H9 (cell line): ENCODE measurements around the gene BRD7. TPM values are rescaled to one million over a fixed set of nuclear protein-coding genes. Genes with fewer than 3 reads are reported as not detected.

Experiments
- DNase-seq: peaks from one replicate; pipeline ENCODE4 v3.0.0-alpha.2; 2017
- H2AFZ ChIP-seq: one replicate; pipeline ENCODE4 v1.6.1; 2013; ENCODE audit warnings: mild to moderate bottlenecking, low read length, control low read depth, moderate library complexity
- H2AK5ac ChIP-seq: 2 replicates; pipeline ENCODE4 v1.6.1; 2013; ENCODE audit warnings: low read length, control low read depth, mixed read lengths; ENCODE audit not compliant: insufficient read length
- H2BK120ac ChIP-seq: one replicate; pipeline ENCODE4 v1.6.1; 2013; ENCODE audit warnings: low read depth, mild to moderate bottlenecking, low read length, control low read depth, inconsistent platforms; ENCODE audit not compliant: poor library complexity, severe bottlenecking
- H2BK12ac ChIP-seq: 2 replicates; pipeline ENCODE4 v1.6.1; 2013; ENCODE audit warnings: low read length, control low read depth, mixed read lengths, low read depth; ENCODE audit not compliant: insufficient read length
- H2BK15ac ChIP-seq: 2 replicates; pipeline ENCODE4 v1.6.1; 2013; ENCODE audit warnings: low read depth, low read length, control low read depth
- H2BK20ac ChIP-seq: one replicate; pipeline ENCODE4 v1.6.1; 2013; ENCODE audit warnings: low read depth, mild to moderate bottlenecking, low read length, control low read depth, inconsistent platforms; ENCODE audit not compliant: poor library complexity, severe bottlenecking
- H2BK5ac ChIP-seq: 2 replicates; pipeline ENCODE4 v1.6.1; 2013; ENCODE audit warnings: low read length, control low read depth, mixed read lengths; ENCODE audit not compliant: insufficient read length
- H3K14ac ChIP-seq: 2 replicates; pipeline ENCODE4 v1.6.1; 2013; ENCODE audit warnings: low read length, control low read depth; ENCODE audit not compliant: insufficient read depth
- H3K18ac ChIP-seq: 2 replicates; pipeline ENCODE4 v1.6.1; 2013; ENCODE audit warnings: low read depth, mild to moderate bottlenecking, mixed read lengths, low read length, control low read depth; ENCODE audit not compliant: insufficient read length
- H3K23ac ChIP-seq: 2 replicates; pipeline ENCODE4 v1.6.1; 2013; ENCODE audit warnings: low read length, control low read depth, mixed read lengths, low read depth; ENCODE audit not compliant: insufficient read length
- H3K23me2 ChIP-seq: 2 replicates; pipeline ENCODE4 v1.6.1; 2013; ENCODE audit warnings: low read depth, mild to moderate bottlenecking, mixed read lengths, low read length, control low read depth; ENCODE audit not compliant: insufficient read length, poor library complexity, severe bottlenecking
- H3K27ac ChIP-seq: 2 replicates; pipeline ENCODE4 v1.5.1; 2013; ENCODE audit warnings: low read length, control low read depth, mixed read lengths, low read depth; ENCODE audit not compliant: insufficient read length
- H3K27me3 ChIP-seq: 2 replicates; pipeline ENCODE4 v1.6.1; 2013; ENCODE audit warnings: low read length, control low read depth, inconsistent platforms; ENCODE audit not compliant: insufficient read depth
- H3K4ac ChIP-seq: 2 replicates; pipeline ENCODE4 v1.6.1; 2013; ENCODE audit warnings: low read depth, mild to moderate bottlenecking, control low read depth, inconsistent platforms, low read length, moderate library complexity
- H3K4me1 ChIP-seq: 2 replicates; pipeline ENCODE4 v1.6.1; 2013; ENCODE audit warnings: low read length, control low read depth, inconsistent platforms; ENCODE audit not compliant: insufficient read depth
- H3K4me2 ChIP-seq: 2 replicates; pipeline ENCODE4 v1.6.1; 2013; ENCODE audit warnings: low read length, control low read depth, mixed read lengths; ENCODE audit not compliant: insufficient read length, insufficient read depth
- H3K56ac ChIP-seq: 2 replicates; pipeline ENCODE4 v1.6.1; 2013; ENCODE audit warnings: low read depth, mild to moderate bottlenecking, mixed read lengths, low read length, control low read depth; ENCODE audit not compliant: insufficient read length
- H3K79me1 ChIP-seq: 2 replicates; pipeline ENCODE4 v1.6.1; 2013; ENCODE audit warnings: low read depth, mild to moderate bottlenecking, moderate library complexity, low read length, control low read depth, inconsistent platforms; ENCODE audit not compliant: insufficient read depth, poor library complexity, severe bottlenecking
- H3K79me2 ChIP-seq: 2 replicates; pipeline ENCODE4 v1.6.1; 2013; ENCODE audit warnings: low read length, control low read depth, inconsistent platforms; ENCODE audit not compliant: insufficient read depth
- H3K9ac ChIP-seq: 2 replicates; pipeline ENCODE4 v1.6.1; 2013; ENCODE audit warnings: low read length, control low read depth, mixed read lengths; ENCODE audit not compliant: insufficient read length; ENCODE audit errors: extremely low read depth
- H3K9me3 ChIP-seq: one replicate; pipeline ENCODE4 v1.6.1; 2013; ENCODE audit warnings: low read depth, low read length, inconsistent platforms; ENCODE audit not compliant: control insufficient read depth
- H3T11ph ChIP-seq: one replicate; pipeline ENCODE4 v1.6.1; 2013; ENCODE audit warnings: mild to moderate bottlenecking, low read length, control low read depth, inconsistent platforms
- H4K20me1 ChIP-seq: one replicate; pipeline ENCODE4 v1.6.1; 2013; ENCODE audit not compliant: control insufficient read depth, insufficient read length, insufficient read depth
- H4K5ac ChIP-seq: 2 replicates; pipeline ENCODE4 v1.6.1; 2013; ENCODE audit warnings: low read depth, mild to moderate bottlenecking, mixed read lengths, low read length, control low read depth; ENCODE audit not compliant: insufficient read length
- H4K8ac ChIP-seq: replicated peaks from 2 replicates; pipeline ENCODE4 v1.6.1; 2013; ENCODE audit warnings: low read length, control low read depth, mixed read lengths, low read depth; ENCODE audit not compliant: insufficient read length
- H4K91ac ChIP-seq: 2 replicates; pipeline ENCODE4 v1.6.1; 2013; ENCODE audit warnings: low read depth, mild to moderate bottlenecking, moderate library complexity, mixed read lengths, low read length, control low read depth; ENCODE audit not compliant: insufficient read length
- H3K27ac Mint-ChIP-seq, 3 experiments: 2 replicates in 2 of 3; 3 replicates in 1 of 3; pipeline ENCODE4 v1.8.0; 2020 to 2021; ENCODE audit warnings: mixed read lengths in 3 of 3, mild to moderate bottlenecking in 1 of 3, moderate library complexity in 1 of 3
- H3K27me3 Mint-ChIP-seq: 2 replicates; pipeline ENCODE4 v1.8.0; 2021; ENCODE audit warnings: low read depth, mild to moderate bottlenecking, moderate library complexity, mixed read lengths
- H3K36me3 Mint-ChIP-seq, 3 experiments: 2 replicates in 2 of 3; 3 replicates in 1 of 3; pipeline ENCODE4 v1.8.0; 2020 to 2021; ENCODE audit warnings: low read depth in 3 of 3, mixed read lengths in 3 of 3; ENCODE audit not compliant: insufficient read depth in 1 of 3
- H3K4me1 Mint-ChIP-seq, 2 experiments: 2 replicates each; pipeline ENCODE4 v1.8.0; 2020; ENCODE audit warnings: mixed read lengths in 2 of 2
- H3K4me3 Mint-ChIP-seq, 2 experiments: 2 replicates in 1 of 2; 3 replicates in 1 of 2; pipeline ENCODE4 v1.8.0; 2020 to 2021; ENCODE audit warnings: mild to moderate bottlenecking in 2 of 2, mixed read lengths in 2 of 2, moderate library complexity in 1 of 2
- H3K9me3 Mint-ChIP-seq, 2 experiments: 2 replicates in 1 of 2; 3 replicates in 1 of 2; pipeline ENCODE4 v1.8.0; 2020; ENCODE audit warnings: mild to moderate bottlenecking in 2 of 2, mixed read lengths in 2 of 2, moderate library complexity in 1 of 2
- WGBS: extraction: QIAGEN DNeasy Blood & Tissue Kit; methylation state at CpG from one replicate; pipeline ENCODE4 v1.1.7; 2013; ENCODE audit warnings: missing lambda C conversion rate, low lambda C conversion rate, mixed read lengths; ENCODE audit not compliant: insufficient read length; ENCODE audit errors: extremely low coverage; 5-methylcytosine and 5-hydroxymethylcytosine counted together
- total RNA-seq: library from RNA; stranded (reverse); gene quantifications from 2 replicates; pipeline ENCODE4 v1.2.1, GENCODE V29; 2021
- TF ChIP-seq, protein P1 (sequence below): fragments of 200-600 bp; sonication (generic); conservative IDR thresholded peaks from 3 replicates; pipeline ENCODE4 v1.8.0; 2021; ENCODE audit warnings: antibody characterized with exemption, mild to moderate bottlenecking

Gene BRD7
- total RNA-seq, 1 experiment from 2014 or later: 112 TPM

DNA sequence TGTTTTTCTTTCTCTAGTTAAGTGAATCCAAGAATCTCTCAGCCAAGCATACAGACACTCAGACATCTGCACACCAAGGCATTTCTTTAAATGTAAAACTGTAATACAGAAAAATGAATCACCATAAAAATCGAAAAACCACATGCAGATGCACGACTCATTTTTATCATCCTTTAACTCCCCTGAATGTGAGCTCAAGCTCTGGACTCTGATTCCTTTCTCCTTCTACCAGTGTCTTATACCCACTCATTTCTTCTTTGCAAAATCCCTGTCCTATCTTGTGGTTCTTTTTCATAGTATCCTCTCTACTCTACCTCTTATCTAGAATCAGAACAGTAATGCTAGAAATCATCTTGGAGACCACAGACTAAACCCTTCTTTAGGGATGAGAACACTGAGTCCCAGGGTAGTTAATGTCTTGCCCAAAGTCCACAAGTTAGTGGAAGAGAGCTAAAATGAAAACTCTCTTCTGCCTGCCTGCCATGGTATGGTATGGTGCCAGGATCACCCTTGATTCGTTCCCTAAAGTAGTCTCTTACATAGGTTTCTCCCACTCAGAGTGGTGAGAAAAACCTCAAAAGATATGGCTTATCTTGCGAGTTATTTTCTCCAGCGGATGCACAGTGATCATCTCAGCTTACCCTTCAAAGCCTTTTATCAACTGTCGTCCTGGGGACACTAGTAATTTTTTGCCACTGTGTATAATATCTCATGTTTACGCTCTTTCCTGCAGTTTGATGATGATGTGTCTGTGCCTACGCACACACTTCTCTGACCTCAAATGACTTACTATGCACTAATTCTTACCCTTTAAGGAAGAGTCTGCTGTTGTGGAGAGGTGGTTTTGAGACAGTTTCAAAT is 30.2 kb downstream of the BRD7 start:
- Histone ChIP-seq H3K9me3 (no peaks in the 10 kb centered on the region), H3K14ac (no peak overlapping the region), H2BK120ac (no peak overlapping the region), H3K56ac (no peak overlapping the region), H4K8ac (no peak overlapping the region), H4K5ac (no peak overlapping the region), H2AFZ (no peak overlapping the region), H3K79me1 (no peaks in the 10 kb centered on the region), H3K4me2 (no peak overlapping the region), H2AK5ac (no peak overlapping the region), H2BK15ac (no peak overlapping the region), H3K79me2 (no peaks in the 10 kb centered on the region; the same call in 1 of the 2 replicates), H3K27ac (no peak overlapping the region), H3K9ac (no peak overlapping the region), H3K23me2 (no peaks in the 10 kb centered on the region), H2BK12ac (no peak overlapping the region), H3K18ac (no peak overlapping the region), H3K27me3 (no peaks in the 10 kb centered on the region), H2BK5ac (no peak overlapping the region), H3K23ac (no peak overlapping the region), H3T11ph (no peak overlapping the region), H2BK20ac (no peak overlapping the region), H4K91ac (no peak overlapping the region), H3K4ac (no peak overlapping the region), H3K4me1 (no peaks in the 10 kb centered on the region; the same call in 1 of the 2 replicates), H4K20me1 (no peaks in the 10 kb centered on the region)
- Mint-ChIP-seq H3K27me3 (no peaks in the 10 kb centered on the region), H3K27ac (no peak overlapping the region; a peak in 1 of 7 replicates), H3K9me3 (no peaks in the 10 kb centered on the region), H3K36me3 (peaks cover 16 to 60% (median 54%) of the 10 kb centered on the region in 3 experiments; a peak in 6 of 7 replicates), H3K4me3 (no peak overlapping the region), H3K4me1 (peaks cover 7% of the 10 kb centered on the region in 2 experiments)
- WGBS: no CpG with 5 or more reads among the region's 8 CpGs
- TF ChIP-seq, protein P1, sequence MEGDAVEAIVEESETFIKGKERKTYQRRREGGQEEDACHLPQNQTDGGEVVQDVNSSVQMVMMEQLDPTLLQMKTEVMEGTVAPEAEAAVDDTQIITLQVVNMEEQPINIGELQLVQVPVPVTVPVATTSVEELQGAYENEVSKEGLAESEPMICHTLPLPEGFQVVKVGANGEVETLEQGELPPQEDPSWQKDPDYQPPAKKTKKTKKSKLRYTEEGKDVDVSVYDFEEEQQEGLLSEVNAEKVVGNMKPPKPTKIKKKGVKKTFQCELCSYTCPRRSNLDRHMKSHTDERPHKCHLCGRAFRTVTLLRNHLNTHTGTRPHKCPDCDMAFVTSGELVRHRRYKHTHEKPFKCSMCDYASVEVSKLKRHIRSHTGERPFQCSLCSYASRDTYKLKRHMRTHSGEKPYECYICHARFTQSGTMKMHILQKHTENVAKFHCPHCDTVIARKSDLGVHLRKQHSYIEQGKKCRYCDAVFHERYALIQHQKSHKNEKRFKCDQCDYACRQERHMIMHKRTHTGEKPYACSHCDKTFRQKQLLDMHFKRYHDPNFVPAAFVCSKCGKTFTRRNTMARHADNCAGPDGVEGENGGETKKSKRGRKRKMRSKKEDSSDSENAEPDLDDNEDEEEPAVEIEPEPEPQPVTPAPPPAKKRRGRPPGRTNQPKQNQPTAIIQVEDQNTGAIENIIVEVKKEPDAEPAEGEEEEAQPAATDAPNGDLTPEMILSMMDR: no peak
- no peak for DNase-seq
